HG03159 (cell line): ENCODE measurements around the gene PITPNM3.
"Not testable (repeated sequence)": the region's sequence is repeated elsewhere in the genome, so short reads cannot be mapped to it uniquely, and the experiment has no call there.

Experiments
- ATAC-seq: cut with Tn5 transposase; IDR thresholded peaks from one replicate; pipeline ENCODE4 v1.9.1; 2021; ENCODE audit warnings: mild to moderate bottlenecking, moderate library complexity; ENCODE audit not compliant: unreplicated experiment

Gene PITPNM3

GRCh38 chr17:6482796-6483195 lies 73.6 kb downstream of the PITPNM3 start:
- not testable (repeated sequence) for ATAC-seq

GRCh38 chr17:6482105-6482455 lies 74.3 kb downstream of the PITPNM3 start:
- no peak for ATAC-seq

GRCh38 chr17:6480303-6480675 lies 76.1 kb downstream of the PITPNM3 start:
- no peak for ATAC-seq

- ATAC-seq: no peak
Observed at GRCh38 chr17:6479622-6480302, 76.6 kb downstream of the PITPNM3 start.

GRCh38 chr17:6478486-6478885 lies 77.9 kb downstream of the PITPNM3 start:
- no peak for ATAC-seq

- no peak for ATAC-seq
Observed at GRCh38 chr17:6477831-6478383, 78.4 kb downstream of the PITPNM3 start.

GRCh38 chr17:6476810-6477179 lies 79.6 kb downstream of the PITPNM3 start:
- no peak for ATAC-seq

GRCh38 chr17:6476076-6476809 lies 80.1 kb downstream of the PITPNM3 start:
- no peak for ATAC-seq

GRCh38 chr17:6475411-6475810 lies 80.9 kb downstream of the PITPNM3 start:
- no peak for ATAC-seq

- no peak for ATAC-seq
Observed at GRCh38 chr17:6474906-6475305, 81.4 kb downstream of the PITPNM3 start.

- no peak for ATAC-seq
Observed at GRCh38 chr17:6474376-6474775, 82.0 kb downstream of the PITPNM3 start.

- ATAC-seq: no peak
Observed at GRCh38 chr17:6473128-6473767, 83.1 kb downstream of the PITPNM3 start.

- ATAC-seq: no peak
Observed at GRCh38 chr17:6472517-6472916, 83.8 kb downstream of the PITPNM3 start.

- ATAC-seq: no peak
Observed at GRCh38 chr17:6471531-6472465, 84.6 kb downstream of the PITPNM3 start.

GRCh38 chr17:6470751-6471521 lies 85.4 kb downstream of the PITPNM3 start:
- no peak for ATAC-seq

- no peak for ATAC-seq
Observed at GRCh38 chr17:6470146-6470718, 86.1 kb downstream of the PITPNM3 start.

- no peak for ATAC-seq
Observed at GRCh38 chr17:6468051-6468790, 88.1 kb downstream of the PITPNM3 start.

GRCh38 chr17:6467567-6467966 lies 88.8 kb downstream of the PITPNM3 start:
- no peak for ATAC-seq
